Neural cell (in vitro differentiated cells): ENCODE measurements around the gene TMEM135. TPM values are rescaled to one million over a fixed set of nuclear protein-coding genes. Genes with fewer than 3 reads are reported as not detected.

Source experiments
- H2AFZ ChIP-seq: fragments of 200-600, 300-800 bp; sonication (generic), shearing (Covaris generic); 2 replicates; pipeline ENCODE4 v1.6.0; 2014; ENCODE audit warnings: low read depth, mild to moderate bottlenecking, antibody characterized with exemption, low read length, moderate library complexity
- H3F3A ChIP-seq: fragments of 200-600 bp; shearing (Covaris generic); 2 replicates; pipeline ENCODE4 v1.6.1; 2016; ENCODE audit warnings: mild to moderate bottlenecking, moderate library complexity, mixed read lengths, antibody characterized with exemption, low read length; ENCODE audit not compliant: insufficient read depth, poor library complexity, severe bottlenecking
- H3K27ac ChIP-seq: fragments of 200-600, 300-800 bp; sonication (generic), shearing (Covaris generic); 2 replicates; pipeline ENCODE4 v1.5.1; 2014; ENCODE audit warnings: mild to moderate bottlenecking, low read length, moderate library complexity
- H3K27me3 ChIP-seq: fragments of 300-800, 200-600 bp; sonication (generic), shearing (Covaris generic); 2 replicates; pipeline ENCODE4 v1.6.0; 2014; ENCODE audit warnings: mild to moderate bottlenecking, low read depth, low read length, moderate library complexity; ENCODE audit not compliant: insufficient read depth
- H3K36me3 ChIP-seq: fragments of 300-800, 200-600 bp; sonication (generic), shearing (Covaris generic); 2 replicates; pipeline ENCODE4 v1.5.1; 2014; ENCODE audit warnings: mild to moderate bottlenecking, antibody characterized with exemption, low read length, moderate library complexity; ENCODE audit not compliant: insufficient read depth
- H3K4me2 ChIP-seq: fragments of 300-800, 200-600 bp; sonication (generic), shearing (Covaris generic); 2 replicates; pipeline ENCODE4 v1.6.0; 2014; ENCODE audit warnings: mild to moderate bottlenecking, low read length
- H3K4me3 ChIP-seq: fragments of 300-800, 200-600 bp; sonication (generic), shearing (Covaris generic); 2 replicates; pipeline ENCODE4 v1.5.1; 2014; ENCODE audit warnings: mild to moderate bottlenecking, low read length, moderate library complexity
- H3K79me2 ChIP-seq: fragments of 200-600 bp; shearing (Covaris generic); replicated peaks from 2 replicates; pipeline ENCODE4 v1.6.0; 2014; ENCODE audit warnings: mild to moderate bottlenecking, low read length, moderate library complexity; ENCODE audit not compliant: insufficient read depth
- H3K9ac ChIP-seq: fragments of 300-800, 200-600 bp; sonication (generic), shearing (Covaris generic); 2 replicates; pipeline ENCODE4 v1.6.1; 2016; ENCODE audit warnings: mild to moderate bottlenecking, low read length, mixed read lengths
- H3K9me2 ChIP-seq: fragments of 200-600 bp; shearing (Covaris generic); 2 replicates; pipeline ENCODE4 v1.6.1; 2016; ENCODE audit warnings: mild to moderate bottlenecking, low read length, mixed read lengths; ENCODE audit not compliant: insufficient read depth
- H3K9me3 ChIP-seq: fragments of 200-600, 300-800 bp; sonication (generic), shearing (Covaris generic); 2 replicates; pipeline ENCODE4 v1.6.1; 2016; ENCODE audit warnings: mild to moderate bottlenecking, mixed run types, low read length, moderate library complexity, mixed read lengths
- H4K20me1 ChIP-seq: fragments of 200-600 bp; shearing (Covaris generic); 2 replicates; pipeline ENCODE4 v1.6.1; 2016; ENCODE audit warnings: mild to moderate bottlenecking, mixed run types; ENCODE audit not compliant: insufficient read depth
- EP300 ChIP-seq: fragments of 450-650 bp; conservative IDR thresholded peaks from 2 replicates; pipeline ENCODE4 v1.6.1; 2014; ENCODE audit warnings: antibody characterized with exemption, mild to moderate bottlenecking, moderate library complexity; ENCODE audit not compliant: poor library complexity, severe bottlenecking
- EZH2 ChIP-seq: fragments of 200-600, 300-800 bp; shearing (Covaris generic), sonication (generic); IDR thresholded peaks from 2 replicates; pipeline ENCODE4 v1.6.1; 2014; ENCODE audit warnings: antibody characterized with exemption, low read length, borderline replicate concordance, mild to moderate bottlenecking; ENCODE audit not compliant: insufficient read depth, poor library complexity, severe bottlenecking
- MXI1 ChIP-seq: fragments of 450-650 bp; conservative IDR thresholded peaks from 2 replicates; pipeline ENCODE4 v1.6.1; 2014; ENCODE audit warnings: antibody characterized with exemption, mild to moderate bottlenecking; ENCODE audit not compliant: poor library complexity, severe bottlenecking
- POLR2AphosphoS5 ChIP-seq: IDR thresholded peaks from 2 replicates; pipeline ENCODE4 v1.6.1; 2012
- RAD21 ChIP-seq: fragments of 450-650 bp; conservative IDR thresholded peaks from 2 replicates; pipeline ENCODE4 v1.6.1; 2014; ENCODE audit warnings: antibody characterized with exemption, mild to moderate bottlenecking, moderate library complexity
- SMC3 ChIP-seq: fragments of 450-650 bp; conservative IDR thresholded peaks from 2 replicates; pipeline ENCODE4 v1.6.1; 2014; ENCODE audit warnings: antibody characterized with exemption, mild to moderate bottlenecking, moderate library complexity; ENCODE audit not compliant: poor library complexity
- TAF1 ChIP-seq: IDR thresholded peaks from 2 replicates; pipeline ENCODE4 v1.6.1; 2012; ENCODE audit warnings: low read depth
- polyA plus RNA-seq: library from polyadenylated mRNA; depleted of rRNA; stranded (reverse); fragments of >200 nt; gene quantifications from 2 replicates; pipeline ENCODE4 v1.2.3, GENCODE V29; 2014
- TF ChIP-seq, protein P1 (sequence below): fragments of 450-650 bp; IDR thresholded peaks from 2 replicates; pipeline ENCODE4 v1.5.1; 2014; ENCODE audit warnings: antibody characterized with exemption, mild to moderate bottlenecking, moderate library complexity; ENCODE audit not compliant: poor library complexity, severe bottlenecking
- TF ChIP-seq, protein P2 (sequence below): IDR thresholded peaks from 2 replicates; pipeline ENCODE4 v1.6.1; 2012; ENCODE audit warnings: borderline replicate concordance

Gene TMEM135
- polyA plus RNA-seq, 1 donor from 2014 or later: 15.6 TPM

DNA sequence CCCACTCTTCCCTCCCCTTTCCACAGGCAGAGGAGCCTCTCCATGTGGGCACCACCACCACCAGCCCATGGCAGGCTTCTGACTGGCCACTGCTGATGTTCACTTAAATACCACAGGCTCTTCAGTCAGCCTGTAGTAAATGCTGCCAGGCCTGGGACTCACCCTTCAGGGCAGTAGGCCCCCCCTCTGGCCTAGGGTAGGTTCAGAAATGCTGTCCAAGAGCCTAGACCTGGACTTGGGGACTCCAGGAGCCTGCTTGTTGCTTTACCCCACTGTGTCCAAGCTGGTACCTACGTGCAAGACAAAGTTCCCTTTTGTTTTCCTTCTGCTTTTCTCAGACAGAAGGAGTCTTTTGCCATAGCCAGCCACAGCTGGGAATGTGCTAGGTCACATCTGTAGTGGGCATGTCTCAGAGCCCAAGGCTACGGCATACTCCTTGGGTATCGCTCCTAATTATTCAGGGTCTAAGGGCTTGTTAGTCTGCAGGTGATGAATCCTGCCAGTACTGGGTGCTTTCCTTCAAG is 38.6 kb downstream of the TMEM135 start:
- no peaks in the 10 kb centered on the region for H3K36me3 ChIP-seq
- no peak overlapping the region for H3K4me2 ChIP-seq
- H3K9me2 ChIP-seq: no peaks in the 10 kb centered on the region
- H3K9me3 ChIP-seq: no peaks in the 10 kb centered on the region
- no peak overlapping the region for H3K9ac ChIP-seq
- no peaks in the 10 kb centered on the region for H3K79me2 ChIP-seq
- no peaks in the 10 kb centered on the region for H4K20me1 ChIP-seq
- no peak overlapping the region for H2AFZ ChIP-seq
- H3F3A ChIP-seq: no peaks in the 10 kb centered on the region
- no peak overlapping the region for H3K4me3 ChIP-seq
- no peaks in the 10 kb centered on the region for H3K27me3 ChIP-seq
- TF ChIP-seq MXI1 (no peak), TAF1 (no peak), EZH2 (no peak), RAD21 (no peak), POLR2AphosphoS5 (no peak), EP300 (no peak), SMC3 (no peak)
- TF ChIP-seq, protein P1, sequence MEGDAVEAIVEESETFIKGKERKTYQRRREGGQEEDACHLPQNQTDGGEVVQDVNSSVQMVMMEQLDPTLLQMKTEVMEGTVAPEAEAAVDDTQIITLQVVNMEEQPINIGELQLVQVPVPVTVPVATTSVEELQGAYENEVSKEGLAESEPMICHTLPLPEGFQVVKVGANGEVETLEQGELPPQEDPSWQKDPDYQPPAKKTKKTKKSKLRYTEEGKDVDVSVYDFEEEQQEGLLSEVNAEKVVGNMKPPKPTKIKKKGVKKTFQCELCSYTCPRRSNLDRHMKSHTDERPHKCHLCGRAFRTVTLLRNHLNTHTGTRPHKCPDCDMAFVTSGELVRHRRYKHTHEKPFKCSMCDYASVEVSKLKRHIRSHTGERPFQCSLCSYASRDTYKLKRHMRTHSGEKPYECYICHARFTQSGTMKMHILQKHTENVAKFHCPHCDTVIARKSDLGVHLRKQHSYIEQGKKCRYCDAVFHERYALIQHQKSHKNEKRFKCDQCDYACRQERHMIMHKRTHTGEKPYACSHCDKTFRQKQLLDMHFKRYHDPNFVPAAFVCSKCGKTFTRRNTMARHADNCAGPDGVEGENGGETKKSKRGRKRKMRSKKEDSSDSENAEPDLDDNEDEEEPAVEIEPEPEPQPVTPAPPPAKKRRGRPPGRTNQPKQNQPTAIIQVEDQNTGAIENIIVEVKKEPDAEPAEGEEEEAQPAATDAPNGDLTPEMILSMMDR: no peak
- TF ChIP-seq, protein P2, sequence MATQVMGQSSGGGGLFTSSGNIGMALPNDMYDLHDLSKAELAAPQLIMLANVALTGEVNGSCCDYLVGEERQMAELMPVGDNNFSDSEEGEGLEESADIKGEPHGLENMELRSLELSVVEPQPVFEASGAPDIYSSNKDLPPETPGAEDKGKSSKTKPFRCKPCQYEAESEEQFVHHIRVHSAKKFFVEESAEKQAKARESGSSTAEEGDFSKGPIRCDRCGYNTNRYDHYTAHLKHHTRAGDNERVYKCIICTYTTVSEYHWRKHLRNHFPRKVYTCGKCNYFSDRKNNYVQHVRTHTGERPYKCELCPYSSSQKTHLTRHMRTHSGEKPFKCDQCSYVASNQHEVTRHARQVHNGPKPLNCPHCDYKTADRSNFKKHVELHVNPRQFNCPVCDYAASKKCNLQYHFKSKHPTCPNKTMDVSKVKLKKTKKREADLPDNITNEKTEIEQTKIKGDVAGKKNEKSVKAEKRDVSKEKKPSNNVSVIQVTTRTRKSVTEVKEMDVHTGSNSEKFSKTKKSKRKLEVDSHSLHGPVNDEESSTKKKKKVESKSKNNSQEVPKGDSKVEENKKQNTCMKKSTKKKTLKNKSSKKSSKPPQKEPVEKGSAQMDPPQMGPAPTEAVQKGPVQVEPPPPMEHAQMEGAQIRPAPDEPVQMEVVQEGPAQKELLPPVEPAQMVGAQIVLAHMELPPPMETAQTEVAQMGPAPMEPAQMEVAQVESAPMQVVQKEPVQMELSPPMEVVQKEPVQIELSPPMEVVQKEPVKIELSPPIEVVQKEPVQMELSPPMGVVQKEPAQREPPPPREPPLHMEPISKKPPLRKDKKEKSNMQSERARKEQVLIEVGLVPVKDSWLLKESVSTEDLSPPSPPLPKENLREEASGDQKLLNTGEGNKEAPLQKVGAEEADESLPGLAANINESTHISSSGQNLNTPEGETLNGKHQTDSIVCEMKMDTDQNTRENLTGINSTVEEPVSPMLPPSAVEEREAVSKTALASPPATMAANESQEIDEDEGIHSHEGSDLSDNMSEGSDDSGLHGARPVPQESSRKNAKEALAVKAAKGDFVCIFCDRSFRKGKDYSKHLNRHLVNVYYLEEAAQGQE: no peak
- H3K27ac ChIP-seq: no peak overlapping the region

DNA sequence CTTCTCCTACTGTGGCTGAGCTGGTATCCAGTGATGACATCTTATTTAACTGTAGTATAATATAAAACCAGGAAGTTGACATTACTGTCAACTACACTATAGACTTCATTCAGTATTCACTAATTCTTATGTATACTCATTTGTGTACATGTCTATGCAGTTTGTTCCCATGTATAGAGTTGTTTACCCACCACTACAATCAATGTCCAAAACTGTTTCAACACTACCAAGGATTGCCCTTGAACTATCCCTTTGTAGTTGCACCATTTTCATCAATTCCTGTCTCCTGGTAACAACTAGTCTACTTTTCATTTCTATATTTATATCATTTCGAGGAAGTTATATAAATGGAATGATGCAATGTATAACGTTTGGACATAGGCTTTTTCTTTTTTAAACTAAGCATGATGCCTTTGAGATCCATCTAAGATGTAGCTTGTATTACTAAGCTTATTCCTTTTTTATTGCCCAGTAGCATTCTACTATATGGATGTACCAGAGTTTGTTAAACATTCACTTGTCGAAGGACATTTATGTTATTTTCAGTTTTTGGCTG is 39.2 kb downstream of the TMEM135 start:
- no peaks in the 10 kb centered on the region for H3K9me3 ChIP-seq
- no peaks in the 10 kb centered on the region for H3K9me2 ChIP-seq
- H2AFZ ChIP-seq: no peak overlapping the region
- no peak overlapping the region for H3K4me2 ChIP-seq
- H3K36me3 ChIP-seq: no peaks in the 10 kb centered on the region
- H3K27ac ChIP-seq: no peak overlapping the region
- H4K20me1 ChIP-seq: no peaks in the 10 kb centered on the region
- no peaks in the 10 kb centered on the region for H3K79me2 ChIP-seq
- no peaks in the 10 kb centered on the region for H3K27me3 ChIP-seq
- H3F3A ChIP-seq: no peaks in the 10 kb centered on the region
- TF ChIP-seq, protein P1: no peak
- TF ChIP-seq, protein P2: no peak
- TF ChIP-seq POLR2AphosphoS5: no peak
- TF ChIP-seq EP300: no peak
- no peak for TF ChIP-seq SMC3
- TF ChIP-seq EZH2: no peak
- no peak for TF ChIP-seq RAD21
- no peak for TF ChIP-seq MXI1
- no peak for TF ChIP-seq TAF1
- H3K4me3 ChIP-seq: no peak overlapping the region
- no peak overlapping the region for H3K9ac ChIP-seq
